ENCODE measurements around the gene DIP2C. TPM values are rescaled to one million over a fixed set of nuclear protein-coding genes. Genes with fewer than 3 reads are reported as not detected.

The DIP2C gene
- total RNA-seq, 1 donor from 2014 or later = 11.4 TPM

DNA sequence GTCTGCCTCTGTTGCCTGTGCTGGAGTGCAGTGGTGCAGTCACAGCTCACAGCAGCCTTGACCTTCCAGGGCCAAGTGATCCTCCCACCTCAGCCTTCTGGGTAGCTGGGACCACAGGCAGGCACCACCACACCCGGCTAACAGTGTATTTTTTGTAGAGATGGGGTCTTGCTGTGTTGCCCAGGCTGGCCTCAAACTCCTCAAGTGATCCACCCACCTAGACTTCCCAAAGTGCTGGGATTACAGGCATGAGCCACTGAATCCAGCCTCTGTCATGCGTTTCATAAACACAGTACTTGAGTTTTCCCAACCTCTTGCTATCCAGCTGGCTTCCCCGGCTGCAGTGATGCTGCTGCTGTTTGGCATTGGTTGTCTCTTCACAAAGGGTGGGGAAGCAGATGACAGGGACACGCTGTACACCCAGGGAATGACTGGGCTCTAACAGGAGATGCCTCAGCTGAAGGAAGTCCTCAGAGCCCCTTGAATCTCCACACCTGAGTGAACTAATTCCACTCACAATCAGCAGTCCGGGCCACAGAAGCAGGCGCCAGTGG is 191.5 kb downstream of the DIP2C start:
- no peak overlapping the region for H3K4me3 ChIP-seq (ENCODE audit: low read depth, low read length)
- TF ChIP-seq, protein P1, sequence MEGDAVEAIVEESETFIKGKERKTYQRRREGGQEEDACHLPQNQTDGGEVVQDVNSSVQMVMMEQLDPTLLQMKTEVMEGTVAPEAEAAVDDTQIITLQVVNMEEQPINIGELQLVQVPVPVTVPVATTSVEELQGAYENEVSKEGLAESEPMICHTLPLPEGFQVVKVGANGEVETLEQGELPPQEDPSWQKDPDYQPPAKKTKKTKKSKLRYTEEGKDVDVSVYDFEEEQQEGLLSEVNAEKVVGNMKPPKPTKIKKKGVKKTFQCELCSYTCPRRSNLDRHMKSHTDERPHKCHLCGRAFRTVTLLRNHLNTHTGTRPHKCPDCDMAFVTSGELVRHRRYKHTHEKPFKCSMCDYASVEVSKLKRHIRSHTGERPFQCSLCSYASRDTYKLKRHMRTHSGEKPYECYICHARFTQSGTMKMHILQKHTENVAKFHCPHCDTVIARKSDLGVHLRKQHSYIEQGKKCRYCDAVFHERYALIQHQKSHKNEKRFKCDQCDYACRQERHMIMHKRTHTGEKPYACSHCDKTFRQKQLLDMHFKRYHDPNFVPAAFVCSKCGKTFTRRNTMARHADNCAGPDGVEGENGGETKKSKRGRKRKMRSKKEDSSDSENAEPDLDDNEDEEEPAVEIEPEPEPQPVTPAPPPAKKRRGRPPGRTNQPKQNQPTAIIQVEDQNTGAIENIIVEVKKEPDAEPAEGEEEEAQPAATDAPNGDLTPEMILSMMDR (conservative IDR thresholded peaks at IDR 0.05; ENCODE audit: low read depth, low read length) = no peak
- no peak for DNase-seq (ENCODE audit: low read depth)

DNA sequence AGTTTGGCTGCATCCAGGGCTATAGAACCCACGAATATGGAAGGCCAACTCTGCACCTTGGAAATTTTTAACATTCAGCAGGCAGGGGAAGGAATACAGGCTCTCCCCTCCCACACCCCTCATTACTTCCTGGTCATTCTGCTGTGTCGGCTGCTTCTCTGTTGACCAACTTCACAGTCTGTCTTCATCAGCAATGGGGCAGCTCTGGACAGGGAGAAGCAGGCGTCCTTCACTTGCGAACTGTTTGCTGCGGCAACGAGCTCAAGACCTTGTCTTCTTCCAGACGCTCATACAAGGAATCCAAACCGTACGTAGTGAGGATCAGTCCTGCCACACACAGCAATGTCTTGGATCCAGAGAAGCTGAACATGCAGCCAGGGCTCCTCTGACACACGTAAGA is 192.2 kb downstream of the DIP2C start:
- TF ChIP-seq, protein P1 (conservative IDR thresholded peaks at IDR 0.05; ENCODE audit: low read depth, low read length) = no peak
- no peak for DNase-seq (ENCODE audit: low read depth)
- no peak overlapping the region for H3K4me3 ChIP-seq (ENCODE audit: low read depth, low read length)

DNA sequence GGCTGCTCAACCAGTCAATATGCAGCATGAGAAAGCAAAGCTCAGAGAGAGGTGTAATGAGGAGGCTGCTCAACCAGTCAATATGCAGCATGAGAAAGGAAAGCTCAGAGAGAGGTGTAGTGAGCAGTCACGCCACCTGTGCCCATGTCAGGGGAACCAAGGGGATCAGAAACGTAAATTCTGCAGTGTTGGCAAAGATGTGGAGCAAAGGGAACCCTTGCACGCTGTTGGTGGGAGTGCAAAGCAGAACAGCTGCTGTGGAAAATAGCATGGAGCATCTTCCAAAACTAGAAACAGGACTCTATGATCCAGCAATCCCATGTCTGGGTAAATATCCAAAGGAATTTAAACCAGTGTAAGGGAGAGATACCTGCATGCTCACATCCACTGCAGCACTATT is 194.9 kb downstream of the DIP2C start:
- TF ChIP-seq, protein P1 (conservative IDR thresholded peaks at IDR 0.05; ENCODE audit: low read depth, low read length) = no peak
- DNase-seq (ENCODE audit: low read depth) = no peak
- no peak overlapping the region for H3K4me3 ChIP-seq (ENCODE audit: low read depth, low read length)

DNA sequence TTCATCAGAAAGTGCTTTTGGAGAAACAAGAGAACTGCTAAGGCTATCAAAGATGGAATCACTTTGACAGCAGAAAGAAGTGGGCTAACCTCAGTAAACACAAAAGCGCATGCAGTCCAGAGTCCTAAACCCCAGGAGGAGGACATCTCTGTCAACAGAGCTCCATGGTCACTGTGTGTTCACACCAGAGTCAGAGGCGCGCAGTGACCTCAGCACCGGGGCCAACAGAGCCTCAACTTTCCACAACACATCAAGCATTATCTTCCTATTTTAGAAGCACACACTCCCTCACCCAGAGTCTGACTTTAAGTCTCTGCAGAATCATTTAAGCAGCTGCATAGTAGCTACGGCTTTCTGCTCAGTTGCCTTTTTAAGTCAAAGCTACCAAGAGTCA is 195.3 kb downstream of the DIP2C start:
- no peak overlapping the region for H3K4me3 ChIP-seq (ENCODE audit: low read depth, low read length)
- TF ChIP-seq, protein P1 (conservative IDR thresholded peaks at IDR 0.05; ENCODE audit: low read depth, low read length) = no peak
- no peak for DNase-seq (ENCODE audit: low read depth)

DNA sequence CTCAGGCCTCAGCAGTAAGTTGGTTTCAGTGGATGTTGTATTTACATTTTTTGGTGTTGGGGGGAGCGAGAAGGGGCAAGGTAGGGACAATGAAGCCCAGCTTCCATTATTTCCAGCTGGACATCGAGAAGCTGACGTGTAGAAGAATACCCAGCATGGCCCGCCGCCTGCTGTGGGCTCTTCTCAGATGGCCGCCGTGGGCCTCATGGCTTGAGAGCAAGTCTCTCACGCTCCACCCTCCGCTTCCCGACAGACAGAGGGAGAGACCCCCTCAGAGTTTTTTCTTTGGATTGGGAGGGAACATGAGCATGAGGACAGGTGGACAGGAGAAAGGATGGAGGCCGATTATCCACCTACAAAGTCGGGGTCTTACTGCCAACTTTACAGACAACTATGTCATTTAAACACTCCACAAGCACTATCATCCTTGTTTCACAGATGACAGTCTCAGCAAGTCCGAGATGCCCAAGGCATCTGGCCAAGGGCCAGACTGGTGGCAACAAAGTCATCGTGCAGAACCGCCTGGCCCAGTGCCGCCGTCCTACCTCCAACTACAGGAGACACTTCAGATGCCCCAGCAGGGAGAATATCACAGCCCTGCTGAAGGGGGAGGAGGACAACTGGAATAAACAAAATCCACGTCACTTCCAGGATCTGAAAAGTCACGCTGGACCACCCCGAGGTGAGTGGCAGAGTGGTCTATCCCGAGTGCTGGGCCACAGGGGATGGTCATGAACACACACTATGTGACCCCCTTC is 195.9 kb downstream of the DIP2C start:
- TF ChIP-seq, protein P1 (conservative IDR thresholded peaks at IDR 0.05; ENCODE audit: low read depth, low read length) = no peak
- DNase-seq (ENCODE audit: low read depth) = no peak
- H3K4me3 ChIP-seq (ENCODE audit: low read depth, low read length) = no peak overlapping the region

DNA sequence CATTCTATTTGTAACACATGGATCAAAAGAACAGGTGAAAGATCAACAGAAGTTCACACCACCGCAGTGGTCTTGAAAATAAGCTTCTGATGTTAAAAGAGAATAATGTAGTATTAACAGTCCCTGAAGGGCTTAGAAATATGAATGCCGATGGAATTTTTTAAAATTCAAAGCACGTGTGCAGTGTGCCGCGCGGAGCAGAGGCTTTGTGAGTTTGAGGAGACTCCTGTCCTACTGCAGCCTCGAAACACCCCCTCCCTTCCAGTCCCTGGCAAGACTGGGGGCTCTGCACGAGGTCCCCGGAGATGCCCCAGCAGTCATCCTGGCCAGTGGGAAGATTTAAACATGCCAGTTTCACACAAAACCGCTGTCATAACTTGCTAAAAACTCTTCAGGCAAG is 196.6 kb downstream of the DIP2C start:
- H3K4me3 ChIP-seq (ENCODE audit: low read depth, low read length) = no peak overlapping the region
- DNase-seq (ENCODE audit: low read depth) = no peak
- TF ChIP-seq, protein P1 (conservative IDR thresholded peaks at IDR 0.05; ENCODE audit: low read depth, low read length) = no peak
